NCI-H2171 (cell line): ENCODE results near the gene SLC35F3.

Experiments used
- DNase-seq: peaks from one replicate; lab custom pipeline; 2025; lab: John Stamatoyannopoulos, UW

SLC35F3 gene

DNA sequence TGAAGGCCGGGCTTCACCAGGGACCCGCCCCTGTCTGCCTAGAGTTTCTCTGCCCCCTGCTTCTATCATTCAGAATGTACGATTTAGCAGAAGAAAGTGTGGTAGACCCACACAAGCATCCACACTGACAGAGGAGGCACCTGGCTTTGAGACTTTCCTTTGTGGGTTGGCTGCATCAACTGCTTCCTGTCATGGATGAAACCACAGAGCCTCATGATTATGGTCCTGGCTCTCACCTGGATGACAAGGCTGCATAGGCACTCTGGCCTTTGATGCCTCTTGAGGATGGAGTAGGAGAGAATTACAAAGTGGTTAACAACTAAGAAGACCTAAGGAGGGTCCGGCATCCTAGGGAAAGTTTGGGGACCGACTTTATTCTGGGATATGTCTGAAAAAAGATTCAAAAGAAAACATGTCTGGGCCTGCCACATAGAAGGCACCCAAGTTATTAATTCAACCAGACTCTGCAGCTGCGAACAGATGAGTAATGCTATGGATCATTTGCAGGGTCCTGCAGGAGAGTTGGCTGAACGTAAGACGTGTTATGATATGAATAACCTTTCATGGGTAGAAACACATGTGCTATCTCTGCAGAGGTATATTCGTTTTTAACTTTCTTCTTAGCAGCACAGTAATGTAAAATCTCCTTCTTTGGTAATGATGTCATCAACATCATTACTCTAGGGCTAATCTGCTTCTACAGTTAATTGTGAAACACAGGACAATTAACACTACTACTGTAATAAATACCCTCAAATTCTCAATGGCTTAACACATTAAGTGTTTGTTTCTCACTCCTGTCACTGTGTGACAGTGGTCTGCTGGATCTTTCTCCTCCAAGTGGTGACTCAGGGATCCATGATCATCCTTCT lies 136.2 kb downstream of the SLC35F3 start:
- DNase-seq, result no peak

DNA sequence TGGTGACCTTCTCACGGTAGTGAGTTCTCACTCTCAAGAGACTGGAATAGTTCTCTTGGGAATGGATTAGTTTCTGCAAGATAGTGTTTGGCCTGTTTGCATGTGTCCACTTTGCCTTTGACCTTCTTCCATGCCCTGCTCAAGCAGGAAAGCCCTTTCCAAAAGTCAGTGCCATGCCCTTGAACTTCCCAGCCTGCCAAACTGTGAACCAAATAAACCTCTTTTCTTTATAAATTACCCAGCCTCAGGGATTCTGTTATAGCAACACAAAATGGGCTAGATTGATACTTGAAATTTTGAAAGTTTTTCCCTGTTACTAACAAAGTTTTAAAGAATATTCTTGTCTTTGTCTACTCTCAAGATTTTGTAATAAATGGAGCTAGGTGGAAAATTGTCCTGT lies 139.6 kb downstream of the SLC35F3 start:
- no peak for DNase-seq

DNA sequence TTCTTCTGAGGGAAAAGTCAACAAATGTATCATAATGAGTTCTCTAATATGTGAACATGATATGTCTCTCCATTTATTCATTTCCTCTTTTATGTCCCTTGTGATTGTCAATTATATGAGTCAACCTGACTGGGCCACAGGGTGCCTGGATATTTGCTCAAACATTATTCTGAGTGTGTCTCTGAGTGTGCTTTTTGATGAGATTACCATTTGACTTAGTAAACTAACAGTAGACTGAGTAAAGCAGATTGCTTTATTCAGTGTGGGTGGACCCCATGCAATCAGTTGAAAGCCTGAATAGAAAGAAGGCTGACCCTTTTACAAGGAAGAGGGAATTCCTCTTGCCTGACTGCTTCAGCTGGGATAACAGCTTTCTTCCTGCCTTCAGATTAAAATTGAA lies 142.6 kb downstream of the SLC35F3 start:
- DNase-seq, result no peak

DNA sequence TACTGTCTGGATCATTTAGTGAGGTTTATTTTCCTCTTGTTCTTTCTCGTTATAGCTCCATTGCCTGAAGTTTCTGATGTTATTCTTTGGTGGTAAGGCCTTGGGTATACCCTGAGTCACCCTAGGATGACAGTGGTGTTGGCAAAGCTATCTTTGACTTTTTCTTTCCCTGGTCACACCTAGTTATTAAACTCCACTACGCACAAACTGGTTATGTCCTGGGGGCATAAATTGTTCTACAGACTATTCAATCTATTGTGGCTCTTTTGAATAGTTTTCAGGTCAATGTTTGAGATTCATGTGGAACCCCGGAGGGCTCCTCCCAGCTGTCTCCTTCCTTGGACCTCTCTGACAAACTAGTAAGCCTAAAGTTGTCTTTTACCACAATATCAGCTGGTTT lies 157.7 kb downstream of the SLC35F3 start:
- no peak for DNase-seq

DNA sequence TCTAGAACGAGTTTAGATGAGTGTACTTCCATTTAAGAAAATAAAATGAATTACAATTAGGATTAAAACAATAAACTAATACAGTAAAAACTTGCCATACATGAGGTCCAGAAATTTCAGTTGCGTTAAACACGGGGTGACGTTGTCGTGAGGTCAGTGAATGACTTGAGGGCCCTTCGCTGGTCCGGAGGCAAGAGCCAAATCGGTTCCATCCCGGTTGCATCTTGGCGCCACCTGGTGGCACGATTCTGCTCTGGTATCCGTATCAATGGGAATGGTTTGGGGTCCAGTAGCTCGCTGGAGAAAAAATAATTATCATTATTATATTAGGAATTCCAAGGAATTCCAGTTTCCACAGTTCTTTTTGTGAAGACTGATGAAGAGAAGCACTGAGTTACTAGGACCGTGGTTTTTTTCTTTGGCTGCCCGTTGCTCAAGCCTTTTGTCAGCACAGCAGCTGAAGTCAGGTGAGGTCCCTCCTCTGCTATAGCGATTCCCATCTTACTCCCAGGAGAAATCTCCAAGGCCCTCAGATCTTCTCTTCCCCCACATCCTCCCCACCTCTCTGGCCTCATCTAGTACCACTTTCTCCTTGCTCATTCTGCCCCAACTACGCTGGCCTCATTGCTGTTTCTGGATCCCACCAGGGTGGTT lies 161.4 kb downstream of the SLC35F3 start:
- peak; percentile 47 for DNase-seq

DNA sequence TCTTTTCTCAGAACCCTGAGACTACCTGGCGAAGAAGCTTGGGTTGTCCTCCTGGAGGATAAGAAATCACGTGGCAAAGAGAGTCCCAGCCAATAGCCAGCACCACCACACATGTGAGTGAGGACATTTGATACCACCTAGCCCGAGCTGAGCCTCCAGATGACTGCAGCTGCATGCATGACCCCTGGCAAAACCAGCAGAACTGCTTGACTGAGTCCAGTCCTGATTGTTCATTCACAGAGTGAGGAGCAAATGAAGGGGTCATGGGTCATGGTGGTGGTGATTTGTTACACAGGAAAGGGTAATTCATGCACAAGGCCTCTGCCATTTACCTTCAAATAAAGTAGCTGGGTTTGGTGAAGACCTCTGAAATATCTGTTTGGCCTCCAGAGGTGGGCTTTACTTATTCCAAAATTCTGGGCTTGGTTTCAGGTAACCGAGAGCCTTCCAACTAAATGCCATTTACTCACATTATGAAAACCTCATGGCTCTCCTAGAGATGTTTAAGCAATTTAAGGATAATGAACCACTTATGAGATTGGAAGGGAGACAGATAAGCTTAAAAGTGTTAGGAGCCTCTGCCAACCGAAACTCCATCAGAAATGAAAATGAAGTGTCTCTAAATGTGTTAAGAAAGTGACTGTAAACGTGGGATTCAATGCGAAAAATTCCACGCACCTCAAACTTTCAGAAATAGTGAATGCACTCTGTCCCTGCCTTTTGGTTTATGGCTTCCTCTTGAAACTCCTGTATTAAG lies 163.3 kb downstream of the SLC35F3 start:
- DNase-seq, result no peak

DNA sequence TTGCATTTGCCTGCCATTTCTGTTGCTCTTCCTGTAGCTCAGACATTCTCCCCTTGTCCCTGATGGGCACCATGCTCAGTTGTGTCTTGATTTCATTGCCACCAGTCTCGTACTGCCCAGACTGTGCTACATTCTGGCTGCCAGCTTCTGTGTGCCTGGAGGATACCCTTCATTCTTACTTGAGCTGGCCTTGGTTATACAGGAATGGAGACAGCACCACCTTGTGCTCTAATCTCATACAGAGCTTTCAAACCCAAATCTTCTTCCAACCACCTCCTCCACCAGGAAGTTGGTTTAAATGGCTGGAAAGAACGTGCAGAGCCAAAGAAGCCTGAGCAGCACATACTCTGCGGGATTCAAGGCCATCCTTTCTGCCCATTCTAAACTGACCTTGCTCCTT lies 165.3 kb downstream of the SLC35F3 start:
- no peak for DNase-seq

DNA sequence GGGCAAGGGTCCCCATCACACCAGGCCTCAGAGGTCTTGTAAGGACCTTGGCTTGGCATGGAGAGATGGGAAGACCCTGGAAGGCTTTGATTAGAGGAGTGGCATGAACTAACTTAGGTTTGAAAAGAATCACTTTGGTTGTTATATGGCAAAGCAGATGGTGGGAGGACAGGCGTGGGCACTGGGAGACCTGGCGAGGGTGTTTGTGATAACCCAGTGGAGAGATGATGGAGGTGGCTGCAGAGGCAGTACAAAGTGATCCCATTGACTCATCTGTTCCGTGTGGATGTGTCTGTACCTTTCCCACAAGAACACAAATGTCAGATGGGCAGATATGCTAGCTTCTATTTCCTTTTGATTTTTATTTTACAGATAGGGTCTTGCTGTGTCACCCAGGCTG lies 168.3 kb downstream of the SLC35F3 start:
- DNase-seq, result no peak

DNA sequence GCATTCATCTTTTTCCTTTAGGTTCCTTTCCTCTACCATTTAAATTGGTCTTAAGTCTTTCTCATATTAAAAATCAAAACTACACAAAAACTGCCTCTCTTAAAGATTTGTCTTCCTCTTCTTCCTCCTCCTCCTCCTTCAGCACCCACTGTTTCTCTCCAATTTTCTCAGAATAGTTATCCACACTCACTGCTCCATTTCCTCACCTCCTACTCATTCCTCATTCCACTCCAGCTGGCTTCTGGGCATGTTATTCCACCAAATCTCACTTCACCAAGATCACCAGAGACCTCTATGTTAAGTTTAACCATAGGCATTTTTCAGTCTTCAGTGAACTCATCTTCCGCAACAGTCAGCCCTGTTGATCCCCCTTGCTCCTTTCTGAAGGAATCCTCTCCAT lies 173.7 kb downstream of the SLC35F3 start:
- DNase-seq, result no peak

DNA sequence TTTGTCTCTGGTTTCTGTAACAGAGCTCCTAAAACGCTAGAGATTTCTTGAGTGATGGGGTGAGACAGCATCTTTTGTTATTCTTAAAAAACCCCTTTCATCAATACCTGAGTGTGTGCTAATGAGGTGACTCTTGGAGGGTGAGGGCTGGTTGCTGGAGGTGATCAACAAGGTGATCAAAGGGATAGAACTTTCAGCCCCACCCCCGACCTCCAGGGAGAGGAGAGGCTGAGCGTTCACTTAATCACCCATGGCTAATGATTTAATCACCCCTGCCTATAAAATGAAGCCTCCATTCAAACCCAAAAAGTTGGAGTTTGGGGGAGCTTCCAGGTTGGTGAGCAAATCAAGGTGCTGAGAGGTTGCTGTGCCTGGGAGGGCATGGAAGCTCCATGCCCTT lies 175.4 kb downstream of the SLC35F3 start:
- no peak for DNase-seq

DNA sequence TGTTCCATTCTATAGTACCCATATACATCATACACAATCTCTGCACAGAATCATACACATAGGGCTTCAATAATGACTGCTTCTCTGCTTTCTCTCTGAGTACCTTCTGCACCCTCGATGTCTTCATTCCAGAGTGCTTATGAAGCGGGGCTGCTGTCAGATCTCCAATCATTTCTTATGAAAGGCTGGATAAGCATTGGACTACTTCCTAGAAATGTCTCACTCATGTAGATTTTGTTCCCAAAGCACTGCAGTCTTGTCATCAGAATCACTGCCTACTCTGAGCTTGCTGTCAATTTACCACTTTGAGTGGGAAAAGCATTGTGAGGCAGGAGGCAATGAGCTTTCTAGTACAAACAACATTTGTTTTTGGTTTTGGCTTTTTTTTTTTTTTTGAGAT lies 179.0 kb downstream of the SLC35F3 start:
- no peak for DNase-seq

DNA sequence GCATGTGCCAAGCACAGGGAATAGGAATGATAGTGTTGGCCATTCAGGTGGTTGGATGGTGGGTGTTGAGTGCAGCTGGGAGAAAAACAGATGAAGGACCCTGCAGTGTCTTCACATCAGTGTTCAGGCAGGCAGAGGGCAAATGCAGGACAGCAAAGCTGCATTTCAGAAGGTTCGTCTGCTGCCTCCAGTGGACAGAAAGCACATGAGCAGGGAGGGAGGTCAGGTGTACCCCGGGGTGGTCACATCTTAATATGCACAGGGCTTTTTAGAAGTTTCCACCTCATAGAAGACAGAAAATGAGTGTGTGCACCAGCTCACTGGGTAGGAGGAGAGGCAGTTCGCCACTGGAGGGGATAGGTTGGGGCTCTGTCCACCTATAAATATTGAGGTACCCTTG lies 184.9 kb downstream of the SLC35F3 start:
- no peak for DNase-seq

DNA sequence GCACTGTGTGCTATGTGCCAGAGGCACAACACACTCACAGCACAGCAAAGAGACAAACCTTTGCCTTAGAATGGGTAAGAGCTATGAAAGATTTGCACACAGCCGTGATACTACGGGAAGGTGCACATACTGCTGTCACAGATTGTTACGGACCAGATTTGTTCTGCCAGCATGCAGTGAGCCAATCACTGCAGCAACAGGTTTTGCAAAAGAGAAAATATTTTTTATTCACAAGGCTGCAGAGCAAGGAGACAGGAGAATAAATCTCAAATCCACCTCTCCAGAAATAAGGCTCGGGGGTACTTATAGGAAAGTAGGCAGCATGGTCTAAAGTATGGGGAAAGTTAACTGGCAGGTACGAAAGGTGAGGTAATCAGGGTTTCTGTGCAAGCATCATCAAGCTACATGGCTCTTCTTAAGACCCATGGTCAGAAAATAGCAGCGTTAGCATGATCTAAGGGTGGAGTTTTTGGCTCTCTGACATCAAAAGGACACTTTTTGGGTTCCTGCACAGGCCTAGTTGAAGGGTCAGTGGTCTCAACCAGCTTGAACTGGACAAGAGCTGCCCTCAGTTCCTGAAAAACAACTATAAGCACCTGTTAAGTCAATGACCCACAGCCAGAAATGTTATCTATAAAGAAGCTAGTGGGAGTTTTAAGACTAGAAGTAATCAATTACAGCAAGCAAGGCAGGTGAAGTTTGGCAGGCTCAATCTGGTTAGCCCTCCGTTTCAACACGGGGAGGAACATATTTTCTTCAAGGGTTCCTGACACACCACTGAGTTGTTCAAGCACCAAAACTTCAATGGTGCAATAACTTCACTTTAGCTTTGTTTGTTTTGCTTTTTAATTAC lies 186.0 kb downstream of the SLC35F3 start:
- no peak for DNase-seq

DNA sequence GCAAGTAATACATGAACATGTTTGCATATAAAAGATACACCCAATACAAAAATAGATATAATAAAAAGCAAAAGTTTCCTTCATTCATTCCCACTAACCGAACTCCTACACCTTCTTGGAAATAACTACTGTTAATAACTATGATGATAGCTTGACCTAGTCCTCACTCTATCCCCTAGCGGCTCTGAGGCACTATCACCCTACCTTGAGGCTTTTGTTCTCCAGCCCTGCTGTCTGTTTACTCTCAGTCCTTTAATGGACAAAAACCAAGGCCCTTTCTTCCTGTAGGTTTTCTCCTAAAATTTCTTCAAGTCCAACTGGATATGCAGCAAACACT lies 186.6 kb downstream of the SLC35F3 start:
- DNase-seq, result no peak

DNA sequence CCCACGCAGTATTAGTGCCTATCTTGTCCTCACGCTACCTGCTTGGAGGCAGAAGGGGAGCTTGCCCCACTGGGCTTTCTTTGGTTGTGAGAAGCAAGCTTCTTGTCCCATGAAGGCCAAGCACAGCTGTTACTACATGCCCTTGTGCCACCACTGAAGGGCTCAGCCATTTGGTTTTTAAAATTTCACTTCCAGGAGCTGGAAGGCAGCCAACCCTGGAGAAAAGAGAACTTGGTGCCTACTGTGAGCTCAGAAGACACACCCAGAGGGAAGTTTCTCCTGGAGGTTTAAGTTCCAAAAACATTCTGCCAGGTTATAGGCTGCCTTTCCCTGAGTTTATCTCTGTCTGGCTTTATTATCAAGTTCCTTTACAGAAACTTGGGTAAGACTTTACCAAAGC lies 187.4 kb downstream of the SLC35F3 start:
- DNase-seq, result no peak

DNA sequence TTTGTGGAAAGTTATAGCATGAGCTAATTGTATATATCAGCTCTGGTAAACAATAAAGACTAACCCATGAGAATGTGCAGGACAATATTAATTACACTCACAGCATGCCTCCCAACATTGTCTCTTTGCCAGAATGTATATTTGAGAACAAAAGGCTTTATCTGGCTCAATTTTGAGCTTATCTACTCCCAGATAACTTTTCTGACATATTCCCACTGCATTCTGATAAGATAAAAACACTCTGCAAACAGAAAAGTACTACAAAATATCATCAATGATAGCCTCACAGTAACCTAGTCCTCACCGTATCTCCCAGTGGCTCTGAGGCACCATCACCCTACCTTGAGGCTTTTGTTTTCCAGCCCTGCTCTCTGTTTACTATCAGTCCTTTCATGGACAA lies 188.6 kb downstream of the SLC35F3 start:
- DNase-seq, result no peak

DNA sequence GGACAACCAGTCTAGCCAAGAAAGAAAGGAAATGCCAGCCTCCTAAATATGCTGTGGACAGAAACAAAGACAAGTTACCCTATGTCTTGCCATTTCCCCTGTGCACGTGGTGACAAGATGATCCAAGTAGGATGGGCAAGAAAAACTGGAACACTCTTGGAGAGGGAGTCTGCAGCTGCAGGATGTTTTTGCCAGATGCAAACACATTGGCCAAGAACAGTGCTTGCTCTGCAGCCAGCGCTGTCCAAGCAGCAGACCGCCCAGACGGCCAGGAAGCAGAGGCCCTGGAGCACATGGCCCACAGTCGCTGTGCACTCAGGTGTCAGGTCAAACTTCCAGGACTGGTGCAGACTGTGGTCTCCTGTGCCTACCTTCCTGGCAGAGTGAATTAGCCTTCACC lies 189.3 kb downstream of the SLC35F3 start:
- DNase-seq, result no peak

DNA sequence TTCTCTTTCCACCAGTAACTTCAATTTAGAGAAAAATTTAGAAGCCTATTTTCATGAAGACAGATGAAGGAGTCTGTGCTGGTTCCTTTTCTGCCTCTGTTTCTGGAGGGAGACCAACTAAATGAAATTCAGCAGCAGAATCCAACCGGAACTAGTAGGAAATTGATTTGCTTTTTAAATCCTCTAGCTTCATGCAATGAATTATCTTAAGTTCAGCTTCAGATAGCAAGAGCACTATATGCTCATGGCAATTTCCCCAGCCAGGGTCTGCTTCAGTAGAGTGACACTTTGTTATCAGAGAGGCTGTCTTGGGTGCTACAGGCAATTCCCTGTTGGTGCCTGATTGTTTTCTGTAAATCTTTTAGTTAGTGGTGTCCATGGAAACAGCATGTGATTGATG lies 189.7 kb downstream of the SLC35F3 start:
- no peak for DNase-seq

DNA sequence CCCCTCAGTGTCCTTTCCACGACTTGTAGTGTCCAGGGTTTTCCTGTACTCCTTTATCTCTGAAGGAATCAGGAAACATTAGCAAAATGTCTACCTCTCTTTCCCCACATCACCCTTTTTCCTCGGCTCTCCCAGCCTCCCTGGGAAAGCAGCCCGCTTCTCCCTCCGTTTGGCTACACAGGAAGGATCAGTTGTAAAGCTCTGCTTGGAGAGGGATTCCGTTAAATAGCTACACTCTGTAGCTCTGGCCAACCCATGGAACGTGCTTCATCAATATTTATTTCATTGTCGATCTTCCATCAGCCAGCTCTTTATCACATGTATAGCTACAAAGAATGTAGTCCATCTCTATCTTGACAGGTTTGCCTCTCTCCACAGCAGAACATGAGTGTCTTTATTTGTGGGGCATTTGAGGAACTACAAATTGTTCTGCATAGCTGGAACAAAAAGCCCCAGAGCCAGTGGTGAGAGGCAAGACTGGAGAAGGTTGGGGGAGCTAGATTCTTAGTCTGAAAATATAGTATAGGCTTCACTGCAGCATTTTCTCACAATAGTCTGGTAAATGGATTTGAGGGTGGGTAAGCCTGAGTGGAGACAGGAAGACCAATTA lies 191.8 kb downstream of the SLC35F3 start:
- no peak for DNase-seq

DNA sequence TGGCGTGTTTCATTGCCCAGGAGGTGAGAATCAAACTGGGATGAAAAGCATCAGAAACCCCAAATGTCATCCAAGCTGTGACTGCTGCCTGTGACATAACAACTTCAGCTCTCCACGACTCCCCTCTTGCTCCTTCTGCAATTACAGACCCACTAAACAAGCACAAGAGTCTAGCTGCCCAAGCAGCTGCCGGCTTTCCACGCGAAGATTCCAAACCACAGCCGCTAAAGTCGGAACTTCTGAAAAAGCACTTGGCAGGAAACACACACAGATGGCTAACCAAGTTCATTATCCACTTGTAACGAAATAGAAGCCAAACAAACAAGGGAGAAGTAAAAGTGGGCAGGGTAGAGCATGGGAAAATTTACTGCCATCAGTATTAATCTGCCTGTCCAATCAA lies 198.1 kb downstream of the SLC35F3 start:
- DNase-seq, result peak; percentile 62

DNA sequence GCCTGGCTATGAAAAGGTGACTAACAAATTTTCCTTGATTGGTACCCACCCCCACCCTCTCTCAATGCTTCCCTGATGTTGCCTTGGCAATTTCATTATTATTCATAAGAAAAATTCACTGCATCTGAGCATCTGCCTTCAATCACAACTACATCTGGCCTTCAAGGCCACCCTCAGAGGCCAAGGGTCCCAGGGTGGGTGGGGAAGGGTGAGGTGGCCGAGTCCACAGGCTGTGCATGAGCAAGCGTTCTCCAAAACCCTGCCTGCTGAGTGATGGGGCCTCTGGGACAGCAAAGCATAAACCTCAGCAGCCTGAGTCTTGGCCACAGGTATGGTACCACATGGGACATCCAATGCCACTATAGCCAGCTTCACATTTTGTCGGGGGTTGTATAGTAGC lies 198.7 kb downstream of the SLC35F3 start:
- no peak for DNase-seq

DNA sequence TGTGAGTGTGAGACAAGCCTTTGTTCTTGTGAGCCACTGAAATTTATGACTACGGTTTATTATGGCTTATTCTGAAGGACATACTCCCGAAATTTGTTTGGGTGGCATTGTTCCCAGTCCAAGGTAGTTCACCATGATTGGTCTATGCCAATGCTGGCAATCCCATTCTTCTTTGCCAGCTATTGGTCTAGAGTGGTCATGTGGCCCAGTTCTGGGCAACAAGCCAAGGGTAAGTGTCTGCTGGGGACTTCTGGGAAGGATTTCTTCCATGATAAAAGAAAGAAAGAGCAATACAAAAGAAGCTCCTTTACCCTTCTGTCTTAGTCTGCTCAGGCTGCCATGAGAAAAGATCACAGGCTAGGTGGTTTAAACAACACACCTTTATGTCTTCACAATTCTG lies 201.6 kb downstream of the SLC35F3 start:
- no peak for DNase-seq
